ENCODE results near the gene MFSD2B.
A peak's percentile ranks its signal among the peaks of the same experiment; 100 is the strongest.
"Not testable (repeated sequence)": the region's sequence is repeated elsewhere in the genome, so short reads cannot be mapped to it uniquely, and the experiment has no call there.

The MFSD2B gene

DNA sequence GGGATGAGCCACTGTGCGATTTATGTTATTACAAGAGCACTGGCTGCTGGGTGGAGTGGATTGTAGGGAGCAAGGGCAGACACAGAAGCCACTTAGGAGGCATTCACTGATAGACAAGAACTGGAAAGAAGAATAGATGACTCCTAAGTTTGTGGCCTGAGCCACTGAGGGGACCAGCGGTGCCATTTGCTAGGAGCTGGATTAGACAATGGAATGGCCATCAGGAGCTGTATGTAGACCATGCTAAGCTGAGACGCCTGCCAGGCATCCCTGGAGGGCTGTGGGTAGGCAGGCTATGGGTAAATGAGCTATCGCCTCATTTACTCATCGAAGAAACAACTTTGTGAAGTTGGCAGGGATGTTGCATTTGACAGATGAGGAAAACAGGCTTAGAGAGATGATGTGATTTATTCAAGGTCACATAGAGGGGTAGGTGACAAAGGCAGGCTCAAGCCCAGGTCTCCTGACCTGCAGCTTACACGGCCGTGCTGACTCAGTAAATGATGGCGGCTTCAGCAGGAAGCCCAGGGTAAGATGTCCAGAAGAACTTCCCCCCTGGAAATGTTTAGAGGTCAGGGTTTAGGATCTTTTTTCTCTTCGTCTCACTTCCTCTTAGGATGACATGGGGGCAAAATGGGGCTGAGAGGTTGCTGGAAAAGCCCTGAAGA is 2.8 kb downstream of the MFSD2B start:
- H3K4me3 ChIP-seq, result no peak overlapping the region
- in situ Hi-C loops (cut with MboI; ENCODE audit: low sequenced_read_pairs), result no loop called here
- H3K4me1 ChIP-seq, result no peaks in the 10 kb centered on the region
- H3K9me3 ChIP-seq, result no peaks in the 10 kb centered on the region
- H3K36me3 ChIP-seq (replicated peaks), result no peaks in the 10 kb centered on the region
- no peaks in the 10 kb centered on the region for H3K27me3 ChIP-seq (ENCODE audit: low read depth)
- no peak for DNase-seq (ENCODE audit: low spot score in 2 of 2)

DNA sequence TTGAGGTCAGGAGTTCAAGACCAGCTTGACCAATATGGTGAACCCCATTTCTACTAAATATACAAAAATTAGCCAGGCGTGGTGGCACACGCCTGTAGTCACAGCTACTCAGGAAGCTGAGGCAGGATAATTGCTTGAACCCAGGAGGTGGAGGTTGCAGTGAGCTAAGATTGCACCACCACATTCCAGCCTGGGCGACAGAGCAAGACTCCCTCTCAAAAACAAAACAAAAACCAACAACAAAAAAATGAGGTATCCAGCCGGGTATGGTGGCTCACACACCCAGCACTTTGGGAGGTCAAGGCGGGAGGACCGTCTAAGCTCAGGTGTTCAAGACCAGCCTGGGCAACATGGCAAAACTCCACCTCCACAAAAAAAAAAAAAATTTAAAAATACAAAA is 5.0 kb downstream of the MFSD2B start:
- H3K36me3 ChIP-seq (replicated peaks); DNase-seq (ENCODE audit: low spot score in 2 of 2); H3K4me1 ChIP-seq; in situ Hi-C loops (cut with MboI; ENCODE audit: low sequenced_read_pairs); H3K4me3 ChIP-seq; H3K27me3 ChIP-seq (ENCODE audit: low read depth); H3K9me3 ChIP-seq: not testable (repeated sequence)

DNA sequence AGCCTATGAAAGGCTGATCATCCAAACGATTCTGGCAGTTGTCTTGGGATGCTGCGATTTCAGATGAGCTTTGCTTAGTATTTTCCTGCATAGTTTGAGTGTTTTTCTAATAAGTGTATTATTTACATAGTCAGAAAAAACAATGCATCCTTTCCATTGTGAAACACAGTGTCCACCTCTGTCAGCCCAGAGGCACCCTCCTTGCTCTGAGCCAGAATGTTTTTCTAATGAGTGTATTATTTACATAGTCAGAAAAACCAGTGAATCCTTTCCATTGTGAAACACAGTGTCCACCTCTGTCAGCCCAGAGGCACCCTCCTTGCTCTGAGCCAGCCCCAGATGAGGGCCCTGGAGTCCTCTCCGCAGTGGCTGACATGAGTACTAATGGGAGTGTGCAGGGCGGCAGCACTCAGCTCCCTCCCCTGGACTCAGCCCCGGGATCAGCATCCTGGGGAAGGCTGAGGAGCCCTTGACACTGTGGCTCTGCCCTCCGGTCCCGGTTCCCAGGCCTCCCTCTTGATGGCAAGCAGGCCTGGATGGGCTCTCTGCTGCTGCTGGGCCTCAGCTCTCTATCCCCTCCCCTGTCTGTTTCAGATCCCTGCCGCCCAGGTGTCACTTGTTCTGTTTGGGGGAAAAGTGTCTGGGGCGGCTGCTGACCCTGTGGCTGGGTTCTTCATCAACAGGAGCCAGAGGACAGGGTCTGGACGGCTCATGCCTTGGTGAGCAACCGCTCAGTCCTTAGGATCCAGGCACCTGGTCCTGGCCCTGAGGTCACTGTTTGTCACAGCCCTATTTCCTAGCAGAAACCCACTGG is 5.9 kb downstream of the MFSD2B start:
- Histone ChIP-seq H3K27me3 (ENCODE audit: low read depth) (no peaks in the 10 kb centered on the region), H3K36me3 (replicated peaks) (no peaks in the 10 kb centered on the region), H3K9me3 (no peaks in the 10 kb centered on the region), H3K4me3 (no peak overlapping the region), H3K4me1 (0 out of 2 replicates have a peak, but pooled peaks cover 2% of the 10 kb centered on the region)
- no peak for DNase-seq (ENCODE audit: low spot score in 2 of 2)
- in situ Hi-C loops (cut with MboI; ENCODE audit: low sequenced_read_pairs), result no loop called here

DNA sequence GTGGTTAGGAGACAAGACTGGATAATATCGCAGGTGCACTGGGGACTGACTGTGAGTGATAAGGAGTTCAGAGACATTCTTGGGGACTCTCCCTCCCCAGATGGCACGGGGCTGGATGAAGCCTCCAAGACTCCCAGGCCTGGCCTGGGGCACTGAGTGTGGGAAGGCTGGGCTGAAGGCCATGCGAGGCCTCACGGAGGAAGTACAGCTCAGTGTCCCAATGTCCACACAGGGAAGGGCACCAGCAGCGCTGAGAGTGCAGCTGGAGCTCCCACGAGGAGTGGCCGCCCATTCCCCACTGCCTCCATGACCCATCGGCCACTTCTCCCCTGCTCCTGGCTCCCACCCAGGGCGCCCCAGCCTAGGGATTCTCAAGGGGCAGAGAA is 6.5 kb downstream of the MFSD2B start:
- Histone ChIP-seq H3K27me3 (ENCODE audit: low read depth) (no peaks in the 10 kb centered on the region), H3K4me1 (0 out of 2 replicates have a peak, but pooled peaks cover 2% of the 10 kb centered on the region), H3K4me3 (no peak overlapping the region), H3K36me3 (replicated peaks) (no peaks in the 10 kb centered on the region), H3K9me3 (no peaks in the 10 kb centered on the region)
- in situ Hi-C loops (cut with MboI; ENCODE audit: low sequenced_read_pairs), result no loop called here
- no peak for DNase-seq (ENCODE audit: low spot score in 2 of 2)

DNA sequence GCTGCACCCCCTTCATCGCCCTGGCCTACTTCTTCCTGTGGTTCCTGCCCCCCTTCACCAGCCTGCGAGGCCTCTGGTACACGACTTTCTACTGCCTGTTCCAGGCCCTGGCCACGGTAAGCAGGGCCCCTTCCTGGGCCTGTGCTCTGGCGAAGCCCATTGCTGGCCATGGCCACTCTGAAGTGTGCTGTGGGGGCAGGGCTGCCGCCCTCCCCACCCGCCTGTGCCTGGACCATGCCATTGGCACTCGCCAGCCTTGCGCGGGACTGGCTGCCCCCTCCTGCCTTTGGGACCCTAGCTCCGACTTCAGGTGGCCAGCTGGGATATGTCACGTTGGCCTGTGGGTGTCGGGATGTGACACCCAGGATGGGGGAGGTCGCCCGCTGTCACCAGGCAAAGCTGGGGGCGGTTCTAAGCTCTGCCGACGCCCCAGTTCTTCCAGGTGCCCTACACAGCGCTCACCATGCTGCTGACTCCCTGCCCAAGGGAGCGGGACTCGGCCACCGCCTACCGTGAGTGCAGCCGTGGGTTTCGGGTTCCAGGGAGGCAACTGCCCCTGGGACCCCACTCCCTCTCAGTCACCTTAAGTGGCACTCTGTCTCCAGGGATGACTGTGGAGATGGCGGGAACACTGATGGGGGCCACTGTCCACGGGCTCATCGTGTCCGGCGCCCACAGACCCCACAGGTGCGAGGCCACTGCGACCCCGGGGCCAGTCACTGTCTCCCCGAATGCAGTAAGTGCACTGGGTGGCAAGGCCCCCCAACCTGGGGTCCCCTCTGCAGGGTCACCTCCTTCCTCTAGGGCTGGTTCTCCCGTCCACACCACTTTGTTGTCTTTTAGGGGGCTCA is 7.2 kb downstream of the MFSD2B start:
- Histone ChIP-seq H3K27me3 (ENCODE audit: low read depth) (no peaks in the 10 kb centered on the region), H3K9me3 (no peaks in the 10 kb centered on the region), H3K4me3 (no peak overlapping the region), H3K36me3 (replicated peaks) (no peaks in the 10 kb centered on the region; the same call in 1 of the 2 replicates), H3K4me1 (0 out of 2 replicates have a peak, but pooled peaks cover 2% of the 10 kb centered on the region)
- in situ Hi-C loops (cut with MboI; ENCODE audit: low sequenced_read_pairs), result no loop called here
- DNase-seq (ENCODE audit: low spot score in 2 of 2), result no peak

DNA sequence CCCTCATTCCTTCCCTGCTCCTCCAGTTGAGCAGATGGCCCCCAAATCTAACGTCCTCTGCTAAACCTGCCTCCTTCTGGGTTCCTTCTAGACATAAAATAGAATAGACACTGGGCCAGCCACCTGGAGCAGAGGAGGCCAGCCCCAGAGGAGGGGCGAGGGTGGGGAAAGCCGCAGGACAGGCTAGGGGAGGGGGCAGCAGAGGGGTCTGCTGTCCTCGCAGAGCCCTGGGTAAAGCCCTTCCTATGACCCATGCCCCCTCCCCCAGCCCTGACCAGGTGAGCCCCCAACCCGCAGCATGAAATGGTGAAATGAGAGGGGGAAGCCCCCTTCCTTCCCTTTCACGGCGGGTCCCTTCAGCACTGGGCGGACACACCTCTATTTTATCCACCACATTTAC is 7.8 kb downstream of the MFSD2B start:
- peaks cover 4% of the 10 kb centered on the region for H3K36me3 ChIP-seq (replicated peaks)
- H3K9me3 ChIP-seq, result no peaks in the 10 kb centered on the region
- no peaks in the 10 kb centered on the region for H3K27me3 ChIP-seq (ENCODE audit: low read depth)
- in situ Hi-C loops (cut with MboI; ENCODE audit: low sequenced_read_pairs), result no loop called here
- H3K4me3 ChIP-seq, result no peak overlapping the region
- H3K4me1 ChIP-seq, result 0 out of 2 replicates have a peak, but pooled peaks cover 2% of the 10 kb centered on the region
- DNase-seq (ENCODE audit: low spot score in 2 of 2), result no peak

- DNase-seq (ENCODE audit: low spot score in 2 of 2), result no peak
- in situ Hi-C loops (cut with MboI; ENCODE audit: low sequenced_read_pairs), result no loop called here
- Histone ChIP-seq H3K27me3 (ENCODE audit: low read depth) (no peaks in the 10 kb centered on the region), H3K4me3 (no peak overlapping the region), H3K4me1 (0 out of 2 replicates have a peak, but pooled peaks cover 2% of the 10 kb centered on the region), H3K36me3 (replicated peaks) (peaks cover 8% of the 10 kb centered on the region), H3K9me3 (no peaks in the 10 kb centered on the region)
These were observed 8.4 kb downstream of the MFSD2B start for GRCh38 chr2:24018241-24018640.

- no peaks in the 10 kb centered on the region for H3K27me3 ChIP-seq (ENCODE audit: low read depth)
- DNase-seq (ENCODE audit: low spot score in 2 of 2), result no peak
- in situ Hi-C loops (cut with MboI; ENCODE audit: low sequenced_read_pairs), result no loop called here
These were observed 9.8 kb downstream of the MFSD2B start for GRCh38 chr2:24019729-24020128.

DNA sequence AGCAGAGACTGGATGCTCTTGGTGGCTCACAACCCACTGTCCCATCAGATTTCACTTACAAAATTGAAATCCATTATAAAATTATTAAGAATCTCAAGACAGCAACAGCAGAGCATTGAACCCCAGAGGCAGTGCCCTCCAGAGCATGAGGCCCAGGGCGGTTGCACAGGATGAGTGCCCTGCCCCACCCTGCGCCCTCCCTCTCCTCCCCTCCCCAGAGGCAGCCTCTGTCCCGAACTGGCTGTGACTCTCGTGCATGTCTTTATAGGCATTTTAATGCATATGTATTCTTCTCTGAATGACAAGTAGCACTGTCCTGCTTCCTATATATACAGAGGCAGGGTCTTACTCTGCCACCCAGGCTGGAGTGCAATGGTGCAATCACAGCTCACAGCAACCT is 10.4 kb downstream of the MFSD2B start:
- no peak overlapping the region for H3K4me3 ChIP-seq
- H3K36me3 ChIP-seq (replicated peaks), result peaks cover 8% of the 10 kb centered on the region
- no peaks in the 10 kb centered on the region for H3K27me3 ChIP-seq (ENCODE audit: low read depth)
- no peaks in the 10 kb centered on the region for H3K9me3 ChIP-seq
- H3K4me1 ChIP-seq, result 0 out of 2 replicates have a peak, but pooled peaks cover 2% of the 10 kb centered on the region
- in situ Hi-C loops (cut with MboI; ENCODE audit: low sequenced_read_pairs), result no loop called here
- DNase-seq (ENCODE audit: low spot score in 2 of 2), result peak in 1 of 2 experiments; percentile 57

More at GRCh38 chr2:24019729-24020128, 9.8 kb downstream of the MFSD2B start:
- H3K4me3 ChIP-seq, result no peak overlapping the region
- H3K4me1 ChIP-seq, result 0 out of 2 replicates have a peak, but pooled peaks cover 2% of the 10 kb centered on the region
- no peaks in the 10 kb centered on the region for H3K9me3 ChIP-seq
- H3K36me3 ChIP-seq (replicated peaks), result peaks cover 8% of the 10 kb centered on the region

DNA sequence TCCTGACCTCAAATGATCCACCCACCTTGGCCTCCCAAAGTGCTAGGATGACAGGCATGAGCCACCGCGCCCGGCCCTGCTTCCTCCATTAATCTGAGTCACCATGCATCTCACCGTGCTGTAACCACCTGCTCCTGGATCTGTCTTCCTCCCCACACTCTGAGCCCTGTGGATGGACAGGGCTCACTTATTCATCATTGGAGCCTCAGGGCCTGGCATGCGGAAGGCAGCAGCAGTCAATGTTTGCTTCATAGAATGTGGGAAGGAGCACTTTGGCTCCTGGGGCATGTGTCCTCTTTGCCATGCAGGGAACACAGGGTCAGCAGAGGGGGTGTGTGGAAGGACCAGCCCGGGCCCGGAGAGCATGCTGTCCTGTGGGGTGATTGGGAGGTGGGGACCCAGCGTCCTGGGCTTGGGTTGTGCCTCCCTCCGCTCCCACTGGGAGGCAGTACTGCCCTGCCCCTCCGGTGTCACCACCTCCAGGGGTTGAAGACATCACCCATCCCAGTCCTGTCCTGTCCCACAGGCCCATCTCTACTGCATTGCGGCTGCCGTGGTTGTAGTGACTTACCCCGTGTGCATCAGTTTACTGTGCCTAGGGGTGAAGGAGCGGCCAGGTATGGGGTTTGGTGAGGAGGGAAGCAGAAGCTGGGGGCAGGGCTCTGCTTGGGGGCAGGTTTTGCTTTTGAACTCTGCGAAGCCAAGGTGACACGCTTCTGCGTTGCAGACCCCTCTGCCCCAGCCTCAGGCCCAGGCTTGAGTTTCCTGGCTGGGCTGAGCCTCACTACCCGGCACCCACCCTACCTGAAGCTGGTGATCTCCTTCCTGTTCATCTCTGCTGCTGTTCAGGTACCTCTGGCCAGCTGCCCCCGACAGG is 11.5 kb downstream of the MFSD2B start:
- H3K4me3 ChIP-seq, result no peak overlapping the region
- H3K27me3 ChIP-seq (ENCODE audit: low read depth), result no peaks in the 10 kb centered on the region
- peaks cover 8% of the 10 kb centered on the region for H3K36me3 ChIP-seq (replicated peaks)
- H3K4me1 ChIP-seq, result peaks cover 11% of the 10 kb centered on the region
- H3K9me3 ChIP-seq, result no peaks in the 10 kb centered on the region
- in situ Hi-C loops (cut with MboI; ENCODE audit: low sequenced_read_pairs), result no loop called here
- DNase-seq (ENCODE audit: low spot score in 2 of 2), result peak in 1 of 2 experiments; percentile 66

- H3K4me3 ChIP-seq, result no peak overlapping the region
- H3K9me3 ChIP-seq, result no peaks in the 10 kb centered on the region
- in situ Hi-C loops (cut with MboI; ENCODE audit: low sequenced_read_pairs), result no loop called here
- DNase-seq (ENCODE audit: low spot score in 2 of 2), result no peak
- peaks cover 8% of the 10 kb centered on the region for H3K36me3 ChIP-seq (replicated peaks)
- H3K27me3 ChIP-seq (ENCODE audit: low read depth), result no peaks in the 10 kb centered on the region
- peaks cover 14% of the 10 kb centered on the region for H3K4me1 ChIP-seq
These were observed 12.6 kb downstream of the MFSD2B start for GRCh38 chr2:24022324-24022974.

- no peak for DNase-seq (ENCODE audit: low spot score in 2 of 2)
- H3K4me3 ChIP-seq, result no peak overlapping the region
- peaks cover 14% of the 10 kb centered on the region for H3K4me1 ChIP-seq
- H3K9me3 ChIP-seq, result no peaks in the 10 kb centered on the region
- no peaks in the 10 kb centered on the region for H3K27me3 ChIP-seq (ENCODE audit: low read depth)
- H3K36me3 ChIP-seq (replicated peaks), result peaks cover 8% of the 10 kb centered on the region
- in situ Hi-C loops (cut with MboI; ENCODE audit: low sequenced_read_pairs), result no loop called here
These were observed 13.2 kb downstream of the MFSD2B start for GRCh38 chr2:24022975-24023575.
